Kidney (tissue), 14 donors: ENCODE measurements around the gene PADI1. TPM values are rescaled to one million over a fixed set of nuclear protein-coding genes. Genes with fewer than 3 reads are reported as not detected.

Experiments
- DNase-seq, 5 donors: peaks; one replicate each; pipeline ENCODE4 v3.0.0-alpha.2; 2013 to 2020
- FAIRE-seq: peaks from 2 replicates; lab custom pipeline; 2012; peaks lifted over from hg19 to GRCh38; lab: Jason Lieb, UNC
- H3K27ac ChIP-seq, 2 donors: one replicate each; pipeline ENCODE4 v1.7.0; 2013; ENCODE audit warnings: low read depth in 2 of 2, low read length in 2 of 2, inconsistent platforms in 1 of 2
- H3K27me3 ChIP-seq: one replicate; pipeline ENCODE4 v1.7.1; 2013; ENCODE audit warnings: low read length, inconsistent platforms; ENCODE audit not compliant: control insufficient read depth, insufficient read depth
- H3K36me3 ChIP-seq, 3 donors: one replicate each; pipeline versions ENCODE4 v1.7.0 to v1.7.1; 2013; ENCODE audit warnings: low read length in 3 of 3, control low read depth in 1 of 3, inconsistent platforms in 1 of 3; ENCODE audit not compliant: insufficient read depth in 3 of 3, control insufficient read depth in 2 of 3
- H3K4me1 ChIP-seq, 3 donors: one replicate each; pipeline versions ENCODE4 v1.7.0 to v1.7.1; 2013; ENCODE audit warnings: low read length in 3 of 3, inconsistent platforms in 1 of 3, low read depth in 1 of 3; ENCODE audit not compliant: control insufficient read depth in 2 of 3, insufficient read depth in 2 of 3
- H3K4me3 ChIP-seq, 3 donors: one replicate each; pipeline versions ENCODE4 v1.7.0 to v1.8.1; 2013; ENCODE audit warnings: low read length in 3 of 3, control low read depth in 1 of 3, inconsistent platforms in 1 of 3
- H3K9ac ChIP-seq, 3 donors: one replicate each; pipeline versions ENCODE4 v1.7.0 to v1.7.1; 2013; ENCODE audit warnings: low read length in 3 of 3, control low read depth in 1 of 3, inconsistent platforms in 1 of 3
- H3K9me3 ChIP-seq, 3 donors: one replicate each; pipeline versions ENCODE4 v1.7.0 to v1.7.1; 2013; ENCODE audit warnings: low read length in 3 of 3, control low read depth in 1 of 3, inconsistent platforms in 1 of 3; ENCODE audit not compliant: control insufficient read depth in 2 of 3, insufficient read depth in 1 of 3
- intact Hi-C: fragments of 100-400 bp; cut with DNase I; formaldehyde crosslinking; loops from one replicate; pipeline ENCODE4 v1.11.1; 2022
- polyA plus RNA-seq: library from polyadenylated mRNA; stranded (reverse); fragments of 350-450 nt; fragmentation: Illumina TruSeq; extraction: RNeasy Lipid Tissue Mini Kit (QIAGEN cat#74804); gene quantifications from one replicate; pipeline ENCODE4 v1.2.3, GENCODE V29; 2014; ENCODE audit warnings: low read depth, low replicate concordance; ENCODE audit not compliant: insufficient read depth
- total RNA-seq: library from RNA; stranded (reverse); fragmentation: NEBNext Ultra II Directional; extraction: Animal tissue kit (Norgen Biotek cat#: 25700); gene quantifications from one replicate; pipeline ENCODE4 v1.2.1, GENCODE V29; 2021
- TF ChIP-seq, protein P1 (sequence below): IDR thresholded peaks from 3 replicates; pipeline ENCODE4 v1.5.1; 2012; ENCODE audit warnings: mild to moderate bottlenecking, moderate library complexity, borderline replicate concordance; ENCODE audit not compliant: insufficient read depth; ENCODE audit errors: extremely low read depth
- donor health status: control.
- donor health status: control.
- donor health status: control.
- donor health status: control.
- donor health status: control.
- donor health status: DM: yes; HTN: yes; CAD: no.
- donor health status: Normal renal cell carcinoma (clear cell type).

Gene PADI1
- total and polyA plus RNA-seq, 2 donors from 2014 or later: 1.3 TPM; not detected in 1

DNA sequence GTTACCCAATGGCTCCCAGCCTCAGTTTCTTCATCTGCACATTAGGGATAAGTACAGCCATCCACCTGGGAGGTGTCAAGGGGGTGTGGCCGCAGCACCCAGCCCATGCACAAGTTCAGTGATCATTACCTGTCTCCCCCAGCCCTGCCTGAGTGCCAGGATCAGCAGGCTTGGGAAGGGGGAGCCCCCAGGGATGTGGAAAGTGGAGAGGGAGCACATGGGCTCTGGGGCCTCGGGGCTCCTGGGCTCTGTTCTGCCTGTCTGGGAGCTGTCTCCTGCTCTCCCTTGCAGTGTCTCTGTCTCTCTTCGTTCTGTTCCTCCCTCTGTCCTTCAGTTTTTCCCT lies 10.8 kb upstream of the PADI1 start:
- no peak overlapping the region for H3K9ac ChIP-seq
- FAIRE-seq (no peak), DNase-seq (peak in 2 of 5 donors; percentile 24 to 32)
- no peak overlapping the region for H3K27ac ChIP-seq
- intact Hi-C loops: no loop called here
- no peaks in the 10 kb centered on the region for H3K36me3 ChIP-seq
- H3K4me3 ChIP-seq: no peak overlapping the region
- TF ChIP-seq, protein P1, sequence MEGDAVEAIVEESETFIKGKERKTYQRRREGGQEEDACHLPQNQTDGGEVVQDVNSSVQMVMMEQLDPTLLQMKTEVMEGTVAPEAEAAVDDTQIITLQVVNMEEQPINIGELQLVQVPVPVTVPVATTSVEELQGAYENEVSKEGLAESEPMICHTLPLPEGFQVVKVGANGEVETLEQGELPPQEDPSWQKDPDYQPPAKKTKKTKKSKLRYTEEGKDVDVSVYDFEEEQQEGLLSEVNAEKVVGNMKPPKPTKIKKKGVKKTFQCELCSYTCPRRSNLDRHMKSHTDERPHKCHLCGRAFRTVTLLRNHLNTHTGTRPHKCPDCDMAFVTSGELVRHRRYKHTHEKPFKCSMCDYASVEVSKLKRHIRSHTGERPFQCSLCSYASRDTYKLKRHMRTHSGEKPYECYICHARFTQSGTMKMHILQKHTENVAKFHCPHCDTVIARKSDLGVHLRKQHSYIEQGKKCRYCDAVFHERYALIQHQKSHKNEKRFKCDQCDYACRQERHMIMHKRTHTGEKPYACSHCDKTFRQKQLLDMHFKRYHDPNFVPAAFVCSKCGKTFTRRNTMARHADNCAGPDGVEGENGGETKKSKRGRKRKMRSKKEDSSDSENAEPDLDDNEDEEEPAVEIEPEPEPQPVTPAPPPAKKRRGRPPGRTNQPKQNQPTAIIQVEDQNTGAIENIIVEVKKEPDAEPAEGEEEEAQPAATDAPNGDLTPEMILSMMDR: no peak
- H3K4me1 ChIP-seq: no peaks in the 10 kb centered on the region
- no peaks in the 10 kb centered on the region for H3K9me3 ChIP-seq
- H3K27me3 ChIP-seq: no peaks in the 10 kb centered on the region

DNA sequence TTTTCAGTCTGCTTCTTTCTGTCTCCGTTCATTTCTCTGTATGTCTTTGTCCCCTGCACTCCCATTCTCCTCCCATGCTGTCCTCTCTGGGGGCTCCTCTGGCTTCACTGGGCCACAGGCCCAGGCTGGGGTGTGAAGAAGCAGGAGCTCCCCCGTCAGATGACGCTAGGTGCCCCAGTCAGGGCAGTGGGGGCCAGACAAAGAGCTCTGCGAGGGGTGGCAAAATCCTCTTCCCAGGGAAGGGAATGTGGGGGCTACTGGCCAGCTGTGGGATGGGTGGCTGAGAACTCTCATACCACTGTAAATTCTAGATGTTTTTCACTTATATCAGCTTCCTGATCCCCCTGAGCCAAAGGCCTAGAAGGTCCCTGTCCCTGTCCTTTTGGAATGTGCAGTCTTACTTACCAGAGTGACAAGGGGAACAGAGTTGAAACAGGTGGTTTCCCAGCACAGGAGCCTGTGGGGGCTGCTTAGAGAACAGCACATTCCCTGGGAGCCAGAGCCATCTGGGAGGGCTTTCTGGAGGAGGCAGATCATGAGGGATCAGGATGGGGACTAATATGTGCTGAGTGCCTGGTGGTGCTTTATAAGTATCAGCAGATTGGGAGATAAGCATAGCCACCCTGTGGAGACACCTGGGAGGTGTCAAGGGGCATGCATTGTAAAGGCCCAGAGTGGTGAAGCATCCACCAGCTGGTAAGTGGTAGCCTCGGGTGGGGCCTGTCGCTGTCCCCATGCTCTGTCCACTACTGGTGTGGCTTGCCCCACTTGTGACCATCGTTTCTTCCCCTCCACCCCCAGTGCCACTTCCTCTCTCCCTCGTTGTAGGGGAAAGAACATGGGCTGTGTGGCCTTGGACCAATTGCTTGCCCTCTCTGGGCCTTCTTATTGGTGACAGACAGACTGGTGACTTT lies 10.1 kb upstream of the PADI1 start:
- no peak for FAIRE-seq
- Histone ChIP-seq H3K9ac (no peak overlapping the region), H3K27ac (no peak overlapping the region), H3K9me3 (no peaks in the 10 kb centered on the region), H3K36me3 (no peaks in the 10 kb centered on the region), H3K4me3 (no peak overlapping the region), H3K4me1 (no peaks in the 10 kb centered on the region), H3K27me3 (no peaks in the 10 kb centered on the region)
- DNase-seq: peak in 1 of 5 donors; percentile 36
- TF ChIP-seq, protein P1: no peak
- intact Hi-C loops: no loop called here

DNA sequence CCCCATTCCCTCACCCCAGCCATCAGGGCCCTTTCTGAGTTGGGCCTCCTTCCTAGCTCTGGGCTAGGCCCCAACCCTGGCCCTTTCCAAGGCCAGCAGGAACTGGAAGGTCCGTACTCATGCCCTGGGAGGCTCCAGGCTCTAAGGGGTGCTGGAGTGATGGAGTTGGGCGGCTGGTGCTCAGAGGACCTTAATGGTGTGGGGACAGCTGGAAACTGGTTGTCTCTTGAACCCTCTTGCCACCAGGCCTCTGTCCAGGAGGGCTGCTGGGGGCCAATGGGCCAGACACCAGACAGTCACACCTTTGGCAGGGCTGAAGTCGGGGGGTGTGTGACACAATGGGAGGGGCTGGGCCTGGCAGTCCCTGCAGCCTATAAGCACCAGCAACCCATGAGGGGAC lies 9.2 kb upstream of the PADI1 start:
- Histone ChIP-seq H3K27ac (no peak overlapping the region), H3K27me3 (no peaks in the 10 kb centered on the region), H3K9me3 (no peaks in the 10 kb centered on the region), H3K36me3 (no peaks in the 10 kb centered on the region), H3K4me3 (no peak overlapping the region), H3K9ac (no peak overlapping the region), H3K4me1 (no peaks in the 10 kb centered on the region)
- FAIRE-seq (no peak), DNase-seq (peak in 1 of 5 donors; percentile 57)
- TF ChIP-seq, protein P1: no peak
- intact Hi-C loops: no loop called here
